ENCODE measurements around the gene GSG1L2.

GSG1L2 gene

GRCh38 chr17:9821921-9822320 is at the start of gene GSG1L2:
GSG1L2 (minus strand) TSS chr17:9822079; CDS start chr17:9822071, 8 bp downstream.
- no peak for DNase-seq (ENCODE audit: low read depth, low spot score)

GRCh38 chr17:9868552-9868951 is 46.7 kb upstream of the GSG1L2 start:
- DNase-seq (ENCODE audit: low read depth, low spot score): no peak

- no peak for DNase-seq (ENCODE audit: low read depth, low spot score)
Measured at GRCh38 chr17:9865586-9865985, 43.7 kb upstream of the GSG1L2 start.

- DNase-seq (ENCODE audit: low read depth, low spot score): no peak
Measured at GRCh38 chr17:9862949-9863348, 41.1 kb upstream of the GSG1L2 start.

GRCh38 chr17:9862220-9862619 is 40.3 kb upstream of the GSG1L2 start:
- no peak for DNase-seq (ENCODE audit: low read depth, low spot score)

- no peak for DNase-seq (ENCODE audit: low read depth, low spot score)
Measured at GRCh38 chr17:9860851-9861250, 39.0 kb upstream of the GSG1L2 start.

GRCh38 chr17:9859781-9860180 is 37.9 kb upstream of the GSG1L2 start:
- no peak for DNase-seq (ENCODE audit: low read depth, low spot score)

GRCh38 chr17:9855036-9855435 is 33.2 kb upstream of the GSG1L2 start:
- no peak for DNase-seq (ENCODE audit: low read depth, low spot score)

- no peak for DNase-seq (ENCODE audit: low read depth, low spot score)
Measured at GRCh38 chr17:9854255-9854654, 32.4 kb upstream of the GSG1L2 start.

GRCh38 chr17:9850151-9850550 is 28.3 kb upstream of the GSG1L2 start:
- DNase-seq (ENCODE audit: low read depth, low spot score): no peak

GRCh38 chr17:9845306-9845705 is 23.4 kb upstream of the GSG1L2 start:
- DNase-seq (ENCODE audit: low read depth, low spot score): peak; percentile 12

- DNase-seq (ENCODE audit: low read depth, low spot score): no peak
Measured at GRCh38 chr17:9844153-9844552, 22.3 kb upstream of the GSG1L2 start.

- DNase-seq (ENCODE audit: low read depth, low spot score): no peak
Measured at GRCh38 chr17:9843152-9844010, 21.5 kb upstream of the GSG1L2 start.

GRCh38 chr17:9842057-9842758 is 20.3 kb upstream of the GSG1L2 start:
- DNase-seq (ENCODE audit: low read depth, low spot score): peak; percentile 72

GRCh38 chr17:9839433-9839832 is 17.6 kb upstream of the GSG1L2 start:
- peak; percentile 8 for DNase-seq (ENCODE audit: low read depth, low spot score)

- peak; percentile 16 for DNase-seq (ENCODE audit: low read depth, low spot score)
Measured at GRCh38 chr17:9837551-9838471, 15.9 kb upstream of the GSG1L2 start.

GRCh38 chr17:9833922-9834321 is 12.0 kb upstream of the GSG1L2 start:
- no peak for DNase-seq (ENCODE audit: low read depth, low spot score)

- DNase-seq (ENCODE audit: low read depth, low spot score): no peak
Measured at GRCh38 chr17:9830711-9831110, 8.8 kb upstream of the GSG1L2 start.

GRCh38 chr17:9829343-9829742 is 7.5 kb upstream of the GSG1L2 start:
- no peak for DNase-seq (ENCODE audit: low read depth, low spot score)

- no peak for DNase-seq (ENCODE audit: low read depth, low spot score)
Measured at GRCh38 chr17:9828296-9829295, 6.7 kb upstream of the GSG1L2 start.
